Caco-2 (cell line): ENCODE data around the gene LAMC2. TPM values are rescaled to one million over a fixed set of nuclear protein-coding genes. Genes with fewer than 3 reads are reported as not detected.

Source experiments
- BruUV-seq: library from RNA; stranded (reverse); fragments of 400-500 nt; replicated peaks from 2 replicates; lab custom pipeline; 2021; lab: Mats Ljungman, UMichigan
- CTCF ChIA-PET: fragments of 300-600 bp; sonication (Branson Sonifier 250); formaldehyde crosslinking; loops from one replicate; lab custom pipeline; 2022; ENCODE audit warnings: antibody characterized with exemption; lab: Charles Lee
- POLR2A ChIA-PET: fragments of 300-600 bp; sonication (Branson Sonifier 250); formaldehyde crosslinking; loops from one replicate; lab custom pipeline; 2022; ENCODE audit warnings: antibody characterized with exemption; lab: Charles Lee
- DNase-seq, 2 experiments: peaks; one replicate each; pipeline versions ENCODE4 v3.0.0 to v3.0.0-alpha.2; 2020 to 2022
- H3K27me3 ChIP-seq: replicated peaks from 2 replicates; pipeline ENCODE4 v1.6.0; 2011; ENCODE audit warnings: low read length; ENCODE audit not compliant: control insufficient read depth, insufficient read depth
- H3K36me3 ChIP-seq: 2 replicates; pipeline ENCODE4 v1.5.1; 2011; ENCODE audit warnings: low read length; ENCODE audit not compliant: control insufficient read depth, insufficient read depth
- H3K4me1 ChIP-seq: fragments of 250-450 bp; sonication (Bioruptor Pico); 2 replicates; pipeline ENCODE4 v1.5.1; 2020; ENCODE audit warnings: mild to moderate bottlenecking
- H3K4me3 ChIP-seq: 2 replicates; pipeline ENCODE4 v1.5.1; 2011; ENCODE audit warnings: low read depth, mild to moderate bottlenecking, control low read depth, low read length
- H3K9me3 ChIP-seq: fragments of 250-450 bp; sonication (Bioruptor Pico); 2 replicates; pipeline ENCODE4 v1.5.1; 2020; ENCODE audit warnings: mild to moderate bottlenecking, moderate library complexity
- H3K27ac Mint-ChIP-seq: one replicate; pipeline ENCODE4 v1.8.0; 2022; ENCODE audit warnings: mixed read lengths; ENCODE audit not compliant: unreplicated experiment
- H3K27me3 Mint-ChIP-seq: one replicate; pipeline ENCODE4 v1.8.0; 2022; ENCODE audit warnings: mixed read lengths; ENCODE audit not compliant: insufficient read depth, unreplicated experiment
- H3K36me3 Mint-ChIP-seq: one replicate; pipeline ENCODE4 v1.8.0; 2022; ENCODE audit warnings: mild to moderate bottlenecking, mixed read lengths; ENCODE audit not compliant: insufficient read depth, unreplicated experiment
- H3K4me1 Mint-ChIP-seq: one replicate; pipeline ENCODE4 v1.8.0; 2022; ENCODE audit warnings: low read depth, mixed read lengths; ENCODE audit not compliant: unreplicated experiment
- H3K4me3 Mint-ChIP-seq: one replicate; pipeline ENCODE4 v1.8.0; 2022; ENCODE audit warnings: mild to moderate bottlenecking, moderate library complexity, mixed read lengths; ENCODE audit not compliant: unreplicated experiment
- H3K9me3 Mint-ChIP-seq: one replicate; pipeline ENCODE4 v1.8.0; 2022; ENCODE audit warnings: mixed read lengths; ENCODE audit not compliant: unreplicated experiment
- CTCF ChIP-seq, 2 experiments: fragments of 200-600 bp in 1 of 2; IDR thresholded peaks; 1 replicate in 1 of 2; 2 replicates in 1 of 2; pipeline versions ENCODE4 v1.5.1 to v1.8.0; 2011 to 2022; ENCODE audit warnings: antibody characterized with exemption in 1 of 2, control low read depth in 1 of 2, inconsistent platforms in 1 of 2, low read depth in 1 of 2, low read length in 1 of 2, mild to moderate bottlenecking in 1 of 2, moderate library complexity in 1 of 2; ENCODE audit not compliant: insufficient read depth in 1 of 2, severe bottlenecking in 1 of 2, unreplicated experiment in 1 of 2
- intact Hi-C: fragments of 100-400 bp; cut with micrococcal nuclease; formaldehyde crosslinking; loops from one replicate; pipeline ENCODE4 v1.10.0; 2022; ENCODE audit not compliant: unreplicated experiment
- total RNA-seq: library from RNA; stranded (reverse); gene quantifications from 2 replicates; pipeline ENCODE4 v1.2.3, GENCODE V29; 2022

LAMC2 gene
- total RNA-seq, 1 experiment from 2014 or later = 34.9 TPM

- TF ChIP-seq CTCF (IDR thresholded peaks at IDR 0.05; ENCODE audit: insufficient read depth in 1 of 2, low read depth in 1 of 2, low read length in 1 of 2, severe bottlenecking in 1 of 2, unreplicated experiment in 1 of 2) = no peak
- BruUV-seq = no TSS peak
- intact Hi-C loops = no loop called here
- H3K9me3 ChIP-seq = no peaks in the 10 kb centered on the region
- no peak for DNase-seq
- Mint-ChIP-seq H3K4me1 (peaks cover 15% of the 10 kb centered on the region), H3K4me3 (no peak overlapping the region), H3K36me3 (no peaks in the 10 kb centered on the region), H3K27ac (no peak overlapping the region), H3K27me3 (no peaks in the 10 kb centered on the region), H3K9me3 (no peaks in the 10 kb centered on the region)
- peaks cover 15% of the 10 kb centered on the region for H3K4me1 ChIP-seq
- H3K27me3 ChIP-seq = no peaks in the 10 kb centered on the region
- no peaks in the 10 kb centered on the region for H3K36me3 ChIP-seq
- POLR2A ChIA-PET = no interaction called here
- CTCF ChIA-PET = no interaction called here
- no peak overlapping the region for H3K4me3 ChIP-seq
Measured at GRCh38 chr1:183293241-183293640, 107.2 kb downstream of the LAMC2 start.

- CTCF ChIA-PET = no interaction called here
- H3K4me3 ChIP-seq = no peak overlapping the region
- peaks cover 15% of the 10 kb centered on the region for H3K4me1 Mint-ChIP-seq
- H3K36me3 ChIP-seq = no peaks in the 10 kb centered on the region
- intact Hi-C loops = no loop called here
- BruUV-seq = no TSS peak
- H3K9me3 ChIP-seq = no peaks in the 10 kb centered on the region
- no peaks in the 10 kb centered on the region for H3K9me3 Mint-ChIP-seq
- DNase-seq = no peak
- peaks cover 15% of the 10 kb centered on the region for H3K4me1 ChIP-seq
- H3K4me3 Mint-ChIP-seq = no peak overlapping the region
- H3K36me3 Mint-ChIP-seq = no peaks in the 10 kb centered on the region
- TF ChIP-seq CTCF (IDR thresholded peaks at IDR 0.05; ENCODE audit: insufficient read depth in 1 of 2, low read depth in 1 of 2, low read length in 1 of 2, severe bottlenecking in 1 of 2, unreplicated experiment in 1 of 2) = no peak
- no peak overlapping the region for H3K27ac Mint-ChIP-seq
- no peaks in the 10 kb centered on the region for H3K27me3 ChIP-seq
- POLR2A ChIA-PET = no interaction called here
- no peaks in the 10 kb centered on the region for H3K27me3 Mint-ChIP-seq
Measured at GRCh38 chr1:183293876-183294275, 107.8 kb downstream of the LAMC2 start.

Other genes with a start within 250 kb of the LAMC2 start
- not detected in 2 replicates for gene SHCBP1L, start 233.1 kb upstream of the LAMC2 start, total RNA-seq
- gene LAMC1, start 162.8 kb upstream of the LAMC2 start, total RNA-seq = 323 and 350 TPM in 2 replicates
- gene NMNAT2, start 232.1 kb downstream of the LAMC2 start, total RNA-seq = 16.4 and 20.1 TPM in 2 replicates